NCI-H187 (cell line): Measurements from ENCODE around the gene ZSCAN5A.
"Not testable (repeated sequence)": the region's sequence is repeated elsewhere in the genome, so short reads cannot be mapped to it uniquely, and the experiment has no call there.

Experiments used
- DNase-seq, 2 experiments: peaks; one replicate each; lab custom pipeline; 2025; lab: John Stamatoyannopoulos, UW

ZSCAN5A gene

GRCh38 chr19:56209091-56209490, 105.5 kb downstream of the ZSCAN5A start:
- no peak for DNase-seq

GRCh38 chr19:56207581-56207980, 107.1 kb downstream of the ZSCAN5A start:
- not testable (repeated sequence) for DNase-seq

GRCh38 chr19:56201973-56202372, 112.7 kb downstream of the ZSCAN5A start, which contains the start of gene ZSCAN5C:
TSS of gene ZSCAN5C (plus strand) at chr19:56202273. CDS start at chr19:56205914, 3,641 bp downstream.
- no peak for DNase-seq

- no peak for DNase-seq
These were observed 115.0 kb downstream of the ZSCAN5A start for GRCh38 chr19:56199687-56200086.

GRCh38 chr19:56197646-56198045, 117.0 kb downstream of the ZSCAN5A start, which contains the start of gene ZSCAN5B:
TSS of gene ZSCAN5B (minus strand) at chr19:56197783. CDS start at chr19:56193052, 4,731 bp downstream.
- not testable (repeated sequence) for DNase-seq

GRCh38 chr19:56193981-56194640, 120.5 kb downstream of the ZSCAN5A start:
- no peak for DNase-seq

GRCh38 chr19:56191711-56192110, 122.9 kb downstream of the ZSCAN5A start:
- no peak for DNase-seq

GRCh38 chr19:56191115-56191514, 123.5 kb downstream of the ZSCAN5A start:
- DNase-seq, result no peak

GRCh38 chr19:56189785-56190184, 124.9 kb downstream of the ZSCAN5A start:
- no peak for DNase-seq

- DNase-seq, result no peak
These were observed 136.9 kb downstream of the ZSCAN5A start for GRCh38 chr19:56177564-56178243.

GRCh38 chr19:56176881-56177280, 137.8 kb downstream of the ZSCAN5A start:
- no peak for DNase-seq

GRCh38 chr19:56176310-56176709, 138.3 kb downstream of the ZSCAN5A start:
- not testable (repeated sequence) for DNase-seq

- DNase-seq, result not testable (repeated sequence)
These were observed 138.8 kb downstream of the ZSCAN5A start, which contains the start of gene GALP for GRCh38 chr19:56175861-56176307. TSS of gene GALP (plus strand) at chr19:56176008. CDS start at chr19:56177109, 1,101 bp downstream.

GRCh38 chr19:56174550-56174949, 140.1 kb downstream of the ZSCAN5A start:
- no peak for DNase-seq

GRCh38 chr19:56174086-56174485, 140.6 kb downstream of the ZSCAN5A start:
- DNase-seq, result no peak
